Activated naive CD8-positive, alpha-beta T cell treated with anti-CD3 and anti-CD28 coated beads, Interleukin-2, amount 50 U/mL, for 24 hours (primary cell): Measurements from ENCODE around the gene C14orf132.

Experiments
- ATAC-seq: fragments of 150-1000 bp; cut with Tn5 transposase; one replicate; pipeline ENCODE4 v1.10.0; 2021
- DNase-seq: peaks from one replicate; pipeline ENCODE4 v3.0.0; 2021
- H3K27ac Mint-ChIP-seq: one replicate; pipeline ENCODE4 v1.8.0; 2021; ENCODE audit warnings: mild to moderate bottlenecking, mixed read lengths
- H3K27me3 Mint-ChIP-seq: one replicate; pipeline ENCODE4 v1.8.0; 2021; ENCODE audit warnings: mixed read lengths
- H3K36me3 Mint-ChIP-seq: one replicate; pipeline ENCODE4 v1.8.0; 2021; ENCODE audit warnings: low read depth, mixed read lengths
- H3K4me1 Mint-ChIP-seq: one replicate; pipeline ENCODE4 v1.8.0; 2021; ENCODE audit warnings: mixed read lengths
- H3K4me3 Mint-ChIP-seq: one replicate; pipeline ENCODE4 v1.8.0; 2021; ENCODE audit warnings: mild to moderate bottlenecking, moderate library complexity, mixed read lengths
- H3K9me3 Mint-ChIP-seq: one replicate; pipeline ENCODE4 v1.8.0; 2021; ENCODE audit warnings: mixed read lengths

C14orf132 gene

DNA sequence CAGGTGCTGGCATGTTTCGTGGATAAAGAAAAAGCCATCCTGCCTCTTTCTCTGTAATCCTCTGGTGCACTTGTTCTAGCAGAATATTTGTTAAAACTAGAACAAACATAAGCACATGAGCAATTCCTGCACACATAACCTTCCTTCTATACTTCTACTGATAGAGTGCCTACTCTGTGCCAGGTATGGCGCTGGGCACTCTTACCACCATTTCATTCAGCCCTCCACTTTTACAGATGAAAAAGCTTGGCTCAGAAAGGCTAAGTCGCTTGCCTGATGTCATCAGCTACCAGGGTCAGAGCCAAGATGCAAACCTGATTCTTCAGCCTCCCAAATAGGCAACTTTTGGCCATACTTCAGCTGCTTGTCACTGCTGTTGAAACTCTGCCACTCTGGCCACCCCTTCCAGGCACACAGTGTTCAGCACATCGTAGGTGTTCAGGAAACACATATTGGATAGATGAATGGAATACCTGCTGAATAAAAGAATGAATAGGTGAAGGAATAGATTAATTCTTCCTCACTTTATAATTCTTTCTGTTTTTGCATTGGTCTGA lies 10.0 kb upstream of the C14orf132 start:
- H3K36me3 Mint-ChIP-seq, result no peaks in the 10 kb centered on the region
- no peak overlapping the region for H3K4me3 Mint-ChIP-seq
- no peak for DNase-seq
- H3K4me1 Mint-ChIP-seq, result peaks cover 8% of the 10 kb centered on the region
- H3K9me3 Mint-ChIP-seq, result no peaks in the 10 kb centered on the region
- H3K27me3 Mint-ChIP-seq, result peaks cover 11% of the 10 kb centered on the region
- H3K27ac Mint-ChIP-seq, result no peak overlapping the region
- ATAC-seq, result no peak

DNA sequence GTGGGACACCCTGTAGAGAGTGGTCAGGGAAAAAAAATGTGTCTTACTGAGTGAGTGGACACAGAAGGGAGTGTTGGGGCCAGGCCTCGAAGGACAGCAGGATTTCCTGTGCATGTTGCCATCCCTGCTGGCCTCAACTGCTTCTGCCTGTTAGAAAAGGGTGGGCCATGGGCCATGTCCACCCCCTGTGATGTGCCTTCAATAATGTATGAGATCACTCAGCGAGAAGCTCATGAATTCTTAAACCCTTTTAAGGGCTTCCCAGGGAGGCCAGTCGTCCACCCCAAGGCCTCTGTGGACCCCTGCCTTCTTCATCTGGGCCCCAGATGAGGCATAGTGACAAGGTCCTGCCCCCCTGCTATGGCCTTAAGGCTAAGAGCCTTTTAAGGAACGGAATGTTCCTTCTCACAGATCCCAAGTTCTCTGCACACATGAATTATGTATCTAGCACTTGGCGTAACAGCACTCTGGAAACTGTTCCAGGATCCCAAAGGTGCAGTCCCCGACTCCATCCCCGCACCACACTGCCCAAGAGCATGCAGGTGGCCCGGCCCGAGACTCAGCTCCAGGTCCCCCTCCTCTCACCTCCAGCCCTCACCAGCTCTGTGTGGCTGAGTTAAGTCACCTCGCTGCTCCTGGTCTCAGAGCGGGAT lies 8.9 kb upstream of the C14orf132 start:
- H3K36me3 Mint-ChIP-seq, result no peaks in the 10 kb centered on the region
- H3K9me3 Mint-ChIP-seq, result no peaks in the 10 kb centered on the region
- peaks cover 11% of the 10 kb centered on the region for H3K27me3 Mint-ChIP-seq
- H3K27ac Mint-ChIP-seq, result no peak overlapping the region
- DNase-seq (no peak), ATAC-seq (no peak)
- peaks cover 8% of the 10 kb centered on the region for H3K4me1 Mint-ChIP-seq
- no peak overlapping the region for H3K4me3 Mint-ChIP-seq

DNA sequence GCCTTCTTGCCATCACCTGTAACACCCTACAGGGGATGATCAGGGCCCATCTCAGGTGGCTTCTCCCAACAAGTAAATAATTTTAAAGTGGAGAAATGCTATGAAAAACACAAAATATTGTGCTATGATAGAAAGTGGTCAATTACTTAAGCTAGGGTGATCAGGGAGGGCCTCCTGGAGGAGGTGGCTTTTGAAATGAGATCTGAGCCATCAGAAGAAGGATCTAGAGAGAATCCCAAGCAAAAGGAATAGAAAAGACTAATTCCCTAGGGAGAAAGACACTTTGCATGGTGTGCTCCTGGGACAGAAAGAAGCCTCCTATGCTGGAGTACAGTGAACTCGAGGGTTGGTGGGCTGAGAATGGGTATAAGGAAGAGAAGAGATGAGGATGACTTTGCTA lies 7.5 kb upstream of the C14orf132 start:
- H3K27me3 Mint-ChIP-seq, result peaks cover 8% of the 10 kb centered on the region
- H3K36me3 Mint-ChIP-seq, result no peaks in the 10 kb centered on the region
- peaks cover 6% of the 10 kb centered on the region for H3K4me1 Mint-ChIP-seq
- DNase-seq (no peak), ATAC-seq (no peak)
- H3K4me3 Mint-ChIP-seq, result no peak overlapping the region
- no peaks in the 10 kb centered on the region for H3K9me3 Mint-ChIP-seq
- no peak overlapping the region for H3K27ac Mint-ChIP-seq

DNA sequence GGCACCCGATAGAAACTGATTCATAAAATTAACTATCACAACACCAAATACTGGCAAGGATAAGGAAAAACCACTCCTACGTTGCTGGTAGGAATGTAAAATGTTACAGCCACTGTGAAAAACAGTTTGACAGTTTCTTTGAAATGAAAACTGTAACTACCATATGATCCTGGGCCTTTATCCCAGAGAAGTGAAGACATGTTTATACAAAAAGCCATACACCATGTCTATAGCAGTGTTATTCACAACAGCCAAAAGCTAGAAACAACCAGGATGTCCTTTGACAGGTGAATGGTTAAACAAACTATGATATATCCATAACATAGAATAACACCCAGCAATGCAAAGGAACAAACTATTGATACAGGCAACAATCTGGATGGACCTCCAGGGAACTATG lies 3.7 kb upstream of the C14orf132 start:
- no peak for ATAC-seq

DNA sequence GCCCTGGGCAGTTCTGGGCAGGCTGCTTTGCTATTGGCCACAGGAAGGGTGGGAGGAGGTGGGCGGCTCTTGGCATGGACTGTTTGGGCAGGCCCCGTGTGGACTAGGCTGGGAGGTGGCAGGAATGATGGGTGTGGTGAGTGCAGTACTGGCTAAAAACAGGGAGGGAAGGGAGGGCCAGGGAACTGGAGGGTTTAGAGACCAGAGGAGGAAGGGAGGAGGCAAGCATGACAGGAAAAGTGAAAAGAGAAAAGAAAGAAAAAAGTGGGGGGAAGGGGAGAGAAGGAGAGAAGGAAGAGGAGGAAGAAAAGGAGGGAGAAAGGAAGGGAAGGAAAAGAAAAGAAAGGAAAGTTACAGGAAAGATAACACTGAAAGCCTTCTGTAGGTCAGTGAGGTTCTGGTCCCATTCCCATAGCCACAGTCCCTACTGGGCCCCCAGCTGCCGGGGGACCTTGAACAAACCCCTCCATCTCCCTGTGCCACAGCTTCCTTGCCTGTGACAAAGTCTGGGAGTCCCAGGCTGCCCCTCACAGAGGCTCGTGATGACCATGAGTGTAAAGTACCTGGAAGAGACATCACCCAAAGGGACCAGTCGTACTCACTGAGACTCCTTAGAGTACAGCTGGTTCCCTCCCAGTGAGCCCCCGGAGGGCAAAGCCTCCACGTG lies 1.1 kb upstream of the C14orf132 start:
- H3K36me3 Mint-ChIP-seq, result no peaks in the 10 kb centered on the region
- H3K9me3 Mint-ChIP-seq, result no peaks in the 10 kb centered on the region
- H3K27me3 Mint-ChIP-seq, result peaks cover 56% of the 10 kb centered on the region
- H3K4me1 Mint-ChIP-seq, result peaks cover 16% of the 10 kb centered on the region
- DNase-seq, result no peak
- no peak for ATAC-seq
- no peak overlapping the region for H3K4me3 Mint-ChIP-seq
- H3K27ac Mint-ChIP-seq, result no peak overlapping the region

More for the DNA sequence above, 3.7 kb upstream of the C14orf132 start:
- H3K9me3 Mint-ChIP-seq, result no peaks in the 10 kb centered on the region
- no peaks in the 10 kb centered on the region for H3K36me3 Mint-ChIP-seq
- no peak overlapping the region for H3K27ac Mint-ChIP-seq
- H3K4me1 Mint-ChIP-seq, result peaks cover 14% of the 10 kb centered on the region
- no peak for DNase-seq
- H3K27me3 Mint-ChIP-seq, result peaks cover 36% of the 10 kb centered on the region
- no peak overlapping the region for H3K4me3 Mint-ChIP-seq

DNA sequence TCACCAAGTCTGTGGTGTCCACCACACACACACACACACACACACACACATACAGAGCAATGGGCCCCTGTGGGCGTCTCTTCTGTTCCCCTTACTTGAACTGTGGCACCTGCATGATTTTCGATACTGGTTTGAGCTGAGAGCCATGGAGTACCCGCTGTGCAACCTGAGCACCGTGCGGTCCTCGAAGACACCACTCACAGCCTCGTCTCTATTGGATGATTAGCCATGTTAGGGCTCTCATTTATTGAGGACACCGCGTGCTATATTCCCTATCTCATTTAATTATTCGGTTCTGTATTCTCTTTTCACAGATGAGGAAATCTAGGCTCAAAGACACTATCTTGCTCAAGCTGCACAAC lies 623 bp upstream of the C14orf132 start:
- Mint-ChIP-seq H3K27ac (no peak overlapping the region), H3K36me3 (no peaks in the 10 kb centered on the region), H3K27me3 (peaks cover 55% of the 10 kb centered on the region), H3K9me3 (no peaks in the 10 kb centered on the region), H3K4me3 (peak overlapping the region; percentile 56), H3K4me1 (peaks cover 16% of the 10 kb centered on the region)
- no peak for ATAC-seq
- DNase-seq, result no peak

DNA sequence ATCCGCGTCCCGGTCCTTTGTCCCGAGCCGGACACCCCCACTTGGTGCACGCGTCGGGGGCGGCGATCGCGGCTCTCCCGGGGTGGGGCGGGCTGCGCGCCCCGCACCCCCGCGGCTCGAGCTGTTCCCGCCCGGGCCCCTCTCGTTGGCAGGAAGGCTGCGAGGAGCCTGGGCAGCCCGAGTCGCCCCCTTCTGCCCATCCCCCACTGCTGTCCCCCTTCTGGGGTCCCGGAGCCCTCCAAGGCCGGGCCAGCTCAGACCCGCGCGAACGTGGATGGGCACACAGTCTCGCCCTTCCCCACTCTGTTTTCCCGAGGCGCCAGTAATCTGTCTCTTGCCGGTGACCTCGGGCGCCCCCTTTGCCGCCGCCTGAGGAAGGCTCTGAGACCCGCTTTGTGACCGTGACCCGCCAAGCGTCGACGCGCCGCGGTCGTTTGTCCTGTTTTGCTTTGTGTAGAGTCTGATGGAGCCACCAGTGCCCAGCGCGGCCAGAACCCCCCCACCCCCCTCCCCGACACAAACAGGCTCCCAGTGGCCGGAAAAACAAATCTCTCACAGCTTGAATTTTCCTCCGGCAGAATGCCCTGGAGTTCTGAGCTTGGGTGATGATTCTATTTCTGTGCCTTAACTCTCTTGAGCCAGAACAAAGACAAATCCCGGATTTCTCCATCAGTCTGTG lies 610 bp downstream of the C14orf132 start:
- peak overlapping the region; percentile 76 for H3K4me3 Mint-ChIP-seq
- no peak overlapping the region for H3K27ac Mint-ChIP-seq
- peak; percentile 30 for ATAC-seq
- H3K9me3 Mint-ChIP-seq, result no peaks in the 10 kb centered on the region
- no peaks in the 10 kb centered on the region for H3K36me3 Mint-ChIP-seq
- H3K27me3 Mint-ChIP-seq, result peaks cover 60% of the 10 kb centered on the region
- peak; percentile 31 for DNase-seq
- peaks cover 16% of the 10 kb centered on the region for H3K4me1 Mint-ChIP-seq

DNA sequence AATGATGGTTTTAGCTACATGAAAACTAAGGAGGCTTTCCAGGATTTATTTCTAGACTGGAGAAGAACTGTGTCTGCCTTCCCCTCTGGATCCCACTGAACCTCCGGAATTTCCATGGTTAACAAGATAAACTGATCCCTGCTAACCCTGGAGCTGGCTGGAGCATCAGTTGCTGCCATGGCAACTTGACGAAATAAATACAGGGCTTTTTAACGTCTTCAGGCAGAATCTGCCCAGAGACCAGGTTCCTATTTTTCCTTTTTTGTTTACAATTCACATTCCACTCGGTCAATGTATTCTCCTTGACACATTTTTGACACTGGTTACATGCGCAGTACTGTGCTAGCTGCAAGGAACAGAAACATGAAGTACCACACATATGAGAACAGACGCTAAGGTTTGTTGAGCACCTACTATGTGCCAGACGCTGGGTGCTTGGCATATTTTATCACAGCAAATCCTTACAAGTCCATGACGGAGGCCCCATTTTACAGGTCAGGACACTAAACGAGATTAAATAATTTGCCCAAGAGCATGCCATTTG lies 1.7 kb downstream of the C14orf132 start:
- ATAC-seq (no peak), DNase-seq (no peak)
- H3K9me3 Mint-ChIP-seq, result no peaks in the 10 kb centered on the region
- no peak overlapping the region for H3K27ac Mint-ChIP-seq
- H3K27me3 Mint-ChIP-seq, result peaks cover 60% of the 10 kb centered on the region
- no peaks in the 10 kb centered on the region for H3K36me3 Mint-ChIP-seq
- H3K4me3 Mint-ChIP-seq, result peak overlapping the region; percentile 18
- H3K4me1 Mint-ChIP-seq, result peaks cover 16% of the 10 kb centered on the region

DNA sequence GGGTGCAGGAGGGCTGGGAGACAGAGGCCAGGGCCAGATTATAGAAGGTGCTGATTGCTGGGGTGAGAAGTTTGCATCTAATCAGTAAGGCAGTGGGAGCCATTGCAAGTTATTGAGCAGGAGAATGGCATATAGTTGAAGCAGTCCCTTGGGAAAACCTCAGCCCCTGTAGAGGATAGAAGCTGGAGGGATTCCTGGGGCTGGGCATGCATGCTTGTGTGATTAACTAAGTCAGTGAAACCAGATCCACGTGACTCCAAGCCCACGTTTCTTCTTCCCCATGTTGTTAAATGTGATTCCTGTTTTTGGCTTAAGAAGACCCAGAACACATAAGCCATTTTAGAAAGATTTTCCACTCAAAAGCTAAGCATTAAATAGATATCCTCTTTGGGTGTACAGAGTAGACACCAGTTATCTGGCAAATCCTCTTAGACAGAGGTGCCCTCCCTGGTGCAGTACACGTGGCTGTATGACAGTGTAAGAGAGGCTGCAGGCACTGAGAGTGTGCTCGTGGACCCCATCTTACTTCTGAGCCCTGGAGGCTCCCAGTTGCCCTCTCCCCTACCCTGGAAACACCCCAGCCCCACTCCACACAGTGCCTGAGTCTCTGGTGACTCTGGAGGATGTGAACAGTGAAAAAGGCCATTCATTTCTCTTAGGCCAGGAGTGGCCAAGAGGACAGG lies 3.2 kb downstream of the C14orf132 start:
- Mint-ChIP-seq H3K27me3 (peaks cover 54% of the 10 kb centered on the region), H3K4me1 (peaks cover 16% of the 10 kb centered on the region), H3K27ac (no peak overlapping the region), H3K36me3 (no peaks in the 10 kb centered on the region), H3K9me3 (no peaks in the 10 kb centered on the region), H3K4me3 (no peak overlapping the region)
- DNase-seq (no peak), ATAC-seq (no peak)

DNA sequence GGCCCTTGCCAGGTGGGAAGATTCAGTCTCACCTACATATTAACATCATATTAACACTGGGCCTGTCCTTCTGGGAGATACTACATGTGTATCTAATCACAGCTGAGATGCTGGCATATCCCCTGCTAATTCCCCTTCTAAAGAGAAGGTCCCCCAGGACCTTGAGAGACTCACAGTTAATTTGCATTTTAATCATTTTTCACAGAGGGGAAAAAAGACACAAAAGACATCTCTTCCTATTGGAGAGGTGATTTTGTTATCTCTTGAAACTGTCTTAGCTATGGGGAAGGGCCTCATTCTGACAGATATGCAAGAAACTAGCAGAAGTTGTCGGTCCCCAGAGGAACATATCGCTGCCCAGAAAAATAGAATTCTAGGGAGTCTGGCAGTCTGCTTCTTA lies 7.5 kb downstream of the C14orf132 start:
- DNase-seq (no peak), ATAC-seq (no peak)
- no peaks in the 10 kb centered on the region for H3K9me3 Mint-ChIP-seq
- H3K4me1 Mint-ChIP-seq, result no peaks in the 10 kb centered on the region
- H3K4me3 Mint-ChIP-seq, result no peak overlapping the region
- H3K27ac Mint-ChIP-seq, result no peak overlapping the region
- H3K36me3 Mint-ChIP-seq, result no peaks in the 10 kb centered on the region
- peaks cover 19% of the 10 kb centered on the region for H3K27me3 Mint-ChIP-seq

DNA sequence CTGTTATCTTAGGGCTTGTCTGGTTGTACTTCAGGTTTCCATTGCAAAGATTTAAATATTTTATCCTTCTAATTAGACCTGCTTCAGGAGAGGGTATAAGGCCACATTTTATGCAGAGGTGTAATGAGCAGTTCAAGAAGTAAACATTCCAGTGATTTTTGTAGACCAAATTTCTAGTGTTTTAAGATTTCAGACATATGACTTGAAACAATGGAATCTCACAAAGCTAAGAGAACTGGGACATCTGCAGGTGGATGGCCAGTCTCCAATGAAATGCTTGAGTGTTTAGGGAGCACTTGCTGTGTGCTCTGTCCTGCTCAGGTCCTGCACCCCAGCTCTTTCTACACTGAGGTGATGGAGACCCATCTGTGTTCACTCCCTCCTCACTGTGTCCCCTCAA lies 7.9 kb downstream of the C14orf132 start:
- H3K4me3 Mint-ChIP-seq, result no peak overlapping the region

DNA sequence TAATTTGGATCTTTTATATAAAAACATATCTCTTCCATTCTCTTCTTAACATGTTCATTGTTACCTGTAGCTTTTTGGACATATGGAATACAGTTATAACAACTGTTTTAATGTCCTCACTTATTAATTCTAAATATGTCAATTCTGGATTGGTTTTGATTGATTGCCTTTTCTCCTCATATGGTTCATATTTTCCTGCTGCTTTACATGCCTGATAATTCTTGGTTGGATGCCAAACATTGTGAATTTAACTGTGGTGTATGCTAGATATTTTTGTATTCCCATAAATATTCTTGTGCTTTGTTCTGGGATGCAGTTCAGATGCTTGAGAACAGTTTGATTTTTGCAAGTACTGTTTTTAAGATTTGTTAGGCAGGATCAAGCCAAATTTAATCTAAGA lies 10.8 kb downstream of the C14orf132 start:
- Mint-ChIP-seq H3K4me1 (no peaks in the 10 kb centered on the region), H3K27me3 (peaks cover 2% of the 10 kb centered on the region), H3K4me3 (no peak overlapping the region), H3K27ac (no peak overlapping the region), H3K9me3 (no peaks in the 10 kb centered on the region), H3K36me3 (no peaks in the 10 kb centered on the region)
- DNase-seq (no peak), ATAC-seq (no peak)

More for the DNA sequence above, 7.9 kb downstream of the C14orf132 start:
- H3K27ac Mint-ChIP-seq, result no peak overlapping the region
- H3K36me3 Mint-ChIP-seq, result no peaks in the 10 kb centered on the region
- H3K4me1 Mint-ChIP-seq, result no peaks in the 10 kb centered on the region
- peaks cover 16% of the 10 kb centered on the region for H3K27me3 Mint-ChIP-seq
- no peaks in the 10 kb centered on the region for H3K9me3 Mint-ChIP-seq
- DNase-seq (no peak), ATAC-seq (no peak)

DNA sequence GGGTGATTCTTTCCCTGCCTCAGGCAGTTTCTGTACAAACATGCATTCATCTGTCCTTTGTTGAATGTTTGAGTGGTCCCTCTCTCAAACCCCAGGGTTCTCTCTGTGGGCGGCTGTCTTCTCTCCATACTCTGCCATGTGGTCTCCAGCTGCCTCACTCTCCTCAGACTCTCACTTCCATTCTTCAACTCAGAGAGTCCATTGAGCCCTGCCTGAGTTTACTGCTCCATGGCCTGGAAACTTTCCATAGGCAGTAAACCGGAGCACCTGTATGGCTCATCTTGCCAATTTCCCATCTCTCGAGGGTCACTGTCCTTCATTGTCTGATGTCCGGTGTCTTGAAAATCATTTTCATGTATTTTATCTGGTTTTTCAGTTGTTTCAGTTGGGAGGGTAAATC lies 11.3 kb downstream of the C14orf132 start:
- no peak overlapping the region for H3K4me3 Mint-ChIP-seq
- peaks cover 4% of the 10 kb centered on the region for H3K27me3 Mint-ChIP-seq
- no peaks in the 10 kb centered on the region for H3K36me3 Mint-ChIP-seq
- no peak for DNase-seq
- H3K9me3 Mint-ChIP-seq, result no peaks in the 10 kb centered on the region
- ATAC-seq, result no peak
- H3K27ac Mint-ChIP-seq, result no peak overlapping the region
- H3K4me1 Mint-ChIP-seq, result no peaks in the 10 kb centered on the region

DNA sequence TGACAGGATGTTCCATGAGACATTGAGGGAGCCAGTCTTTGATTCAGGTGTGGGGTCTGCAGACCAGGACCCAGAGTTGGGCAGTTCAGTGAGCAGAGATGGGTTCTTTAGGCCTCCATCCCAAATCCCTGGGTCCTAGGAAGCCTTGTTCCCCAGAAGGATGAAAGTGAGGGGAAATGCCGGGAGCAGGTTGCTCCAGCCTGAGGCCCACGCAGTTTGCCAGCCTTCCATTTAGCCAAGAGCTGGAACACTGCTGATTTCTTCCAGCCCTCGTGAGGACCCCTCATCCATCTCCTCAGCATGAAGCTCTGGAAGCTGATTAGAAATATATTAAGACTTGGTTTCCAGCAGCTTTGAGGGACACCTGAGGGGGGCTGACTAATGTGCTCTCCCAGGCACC lies 12.1 kb downstream of the C14orf132 start:
- no peak overlapping the region for H3K4me3 Mint-ChIP-seq
- H3K27me3 Mint-ChIP-seq, result peaks cover 6% of the 10 kb centered on the region
- ATAC-seq (no peak), DNase-seq (no peak)
- no peaks in the 10 kb centered on the region for H3K4me1 Mint-ChIP-seq
- no peak overlapping the region for H3K27ac Mint-ChIP-seq
- no peaks in the 10 kb centered on the region for H3K36me3 Mint-ChIP-seq
- H3K9me3 Mint-ChIP-seq, result no peaks in the 10 kb centered on the region
